ENCODE data around the gene DUS2.
"Not testable (repeated sequence)": the region's sequence is repeated elsewhere in the genome, so short reads cannot be mapped to it uniquely, and the experiment has no call there.

DUS2 gene

DNA sequence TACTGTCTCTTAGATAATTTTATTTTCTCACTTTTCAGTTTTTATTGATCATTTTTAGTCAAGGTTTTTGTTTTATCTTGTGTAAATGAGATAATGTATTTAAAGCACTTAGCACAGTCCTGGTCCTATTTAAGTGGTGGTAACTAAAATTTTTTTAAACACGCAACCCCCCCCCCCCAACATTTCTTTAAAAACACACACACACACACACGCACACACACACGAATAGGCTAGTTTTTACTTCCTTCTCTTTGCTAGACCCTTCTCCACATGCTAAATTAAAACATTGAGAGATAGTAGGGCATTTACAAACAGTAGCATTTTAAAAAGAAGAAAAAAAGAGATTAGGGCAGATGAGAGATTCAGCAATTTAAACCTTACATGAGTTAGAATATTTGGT is 67.0 kb downstream of the DUS2 start:
- no peak for DNase-seq (ENCODE audit: insufficient read length)
- FAIRE-seq = no peak
- no peak for TF ChIP-seq TAF1 (IDR thresholded peaks at IDR 0.05; ENCODE audit: borderline replicate concordance, low read depth, low read length)
- no peak for TF ChIP-seq POLR2AphosphoS5 (IDR thresholded peaks at IDR 0.05; ENCODE audit: low read depth, low read length)
- TF ChIP-seq POLR2A (IDR thresholded peaks at IDR 0.05; ENCODE audit: low read depth, low read length) = no peak

DNA sequence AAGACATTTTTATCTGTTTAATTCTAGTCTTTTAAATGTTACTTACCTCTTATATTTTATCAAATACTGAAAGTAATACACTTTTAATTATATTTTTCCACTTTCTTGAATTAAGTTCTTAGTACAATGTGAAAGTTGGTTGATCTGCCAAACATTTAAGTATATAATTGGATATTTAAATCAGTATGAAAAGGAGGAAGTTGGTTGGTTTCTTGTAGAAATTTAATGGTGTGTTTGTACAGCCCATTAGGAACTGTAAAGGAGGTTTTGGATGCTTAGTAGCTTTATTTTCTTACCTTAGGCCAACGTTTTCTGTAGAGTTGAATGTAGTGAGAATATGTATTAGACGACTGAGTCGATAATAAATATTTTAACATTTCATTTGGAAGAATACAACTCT is 67.4 kb downstream of the DUS2 start:
- FAIRE-seq (no peak), DNase-seq (ENCODE audit: insufficient read length) (no peak)
- TF ChIP-seq TAF1 (IDR thresholded peaks at IDR 0.05; ENCODE audit: borderline replicate concordance, low read depth, low read length) (no peak), POLR2AphosphoS5 (IDR thresholded peaks at IDR 0.05; ENCODE audit: low read depth, low read length) (no peak), POLR2A (IDR thresholded peaks at IDR 0.05; ENCODE audit: low read depth, low read length) (no peak)

DNA sequence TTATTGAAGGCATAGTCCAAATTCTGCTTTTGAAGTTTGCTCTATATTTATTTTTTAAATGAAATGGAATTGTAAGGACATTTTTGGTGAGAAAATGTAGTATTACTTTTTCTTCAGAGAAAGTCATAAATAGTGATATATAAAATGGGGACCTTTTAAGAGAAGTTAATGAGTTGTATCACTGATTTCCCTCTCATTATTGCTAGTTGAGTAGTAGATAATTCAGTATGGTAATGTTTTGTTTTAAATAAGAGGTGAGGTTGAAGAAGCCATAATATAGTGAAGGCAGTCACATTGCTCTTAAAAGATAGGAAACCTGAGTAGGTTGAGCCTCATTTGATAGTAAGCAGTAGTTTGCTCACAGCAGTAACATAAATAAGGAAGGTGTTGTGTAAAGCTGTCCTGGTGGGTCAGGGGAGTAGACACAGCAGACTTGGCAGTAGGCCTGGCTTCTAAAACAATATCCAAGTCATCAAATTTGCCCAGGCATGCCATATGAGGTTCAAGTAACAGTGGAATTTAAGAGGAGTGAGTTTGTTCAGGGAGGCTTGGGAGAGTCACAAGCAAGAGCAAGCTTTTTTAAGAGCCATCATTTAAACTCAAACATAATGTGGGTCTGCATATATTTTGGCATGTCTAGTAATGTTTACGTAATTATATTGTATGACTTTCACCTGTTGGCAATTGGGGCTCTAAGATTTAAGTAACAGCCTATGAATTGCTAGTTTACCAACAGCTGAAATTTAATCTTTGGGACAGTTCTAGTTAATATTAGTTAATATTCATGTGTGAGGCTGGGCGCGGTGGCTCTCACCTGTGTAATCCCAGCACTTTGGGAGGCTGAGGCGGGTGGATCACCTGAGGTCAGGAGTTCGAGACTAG is 68.5 kb downstream of the DUS2 start:
- TF ChIP-seq POLR2AphosphoS5 (IDR thresholded peaks at IDR 0.05; ENCODE audit: low read depth, low read length) = no peak
- TF ChIP-seq POLR2A (IDR thresholded peaks at IDR 0.05; ENCODE audit: low read depth, low read length) = no peak
- TF ChIP-seq TAF1 (IDR thresholded peaks at IDR 0.05; ENCODE audit: borderline replicate concordance, low read depth, low read length) = no peak
- DNase-seq (ENCODE audit: insufficient read length) (no peak), FAIRE-seq (no peak)

DNA sequence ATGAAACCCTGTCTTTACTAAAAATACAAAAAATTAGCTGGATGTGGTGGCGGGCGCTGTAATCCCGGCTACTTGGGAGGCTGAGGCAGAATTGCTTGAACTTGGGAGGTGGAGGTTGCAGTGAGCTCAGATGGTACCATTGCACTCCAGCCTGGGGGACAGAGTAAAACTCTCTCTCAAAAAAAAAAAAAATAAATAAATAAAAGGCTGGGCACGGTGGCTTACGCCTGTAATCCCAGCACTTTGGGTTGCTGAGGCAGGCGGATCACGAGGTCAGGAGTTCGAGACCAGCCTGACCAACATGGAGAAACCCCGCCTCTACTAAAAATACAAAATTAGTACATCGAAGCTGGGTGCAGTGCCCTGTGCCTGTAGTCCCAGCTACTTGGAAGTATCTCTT is 69.2 kb downstream of the DUS2 start:
- DNase-seq (ENCODE audit: insufficient read length); FAIRE-seq: not testable (repeated sequence)

DNA sequence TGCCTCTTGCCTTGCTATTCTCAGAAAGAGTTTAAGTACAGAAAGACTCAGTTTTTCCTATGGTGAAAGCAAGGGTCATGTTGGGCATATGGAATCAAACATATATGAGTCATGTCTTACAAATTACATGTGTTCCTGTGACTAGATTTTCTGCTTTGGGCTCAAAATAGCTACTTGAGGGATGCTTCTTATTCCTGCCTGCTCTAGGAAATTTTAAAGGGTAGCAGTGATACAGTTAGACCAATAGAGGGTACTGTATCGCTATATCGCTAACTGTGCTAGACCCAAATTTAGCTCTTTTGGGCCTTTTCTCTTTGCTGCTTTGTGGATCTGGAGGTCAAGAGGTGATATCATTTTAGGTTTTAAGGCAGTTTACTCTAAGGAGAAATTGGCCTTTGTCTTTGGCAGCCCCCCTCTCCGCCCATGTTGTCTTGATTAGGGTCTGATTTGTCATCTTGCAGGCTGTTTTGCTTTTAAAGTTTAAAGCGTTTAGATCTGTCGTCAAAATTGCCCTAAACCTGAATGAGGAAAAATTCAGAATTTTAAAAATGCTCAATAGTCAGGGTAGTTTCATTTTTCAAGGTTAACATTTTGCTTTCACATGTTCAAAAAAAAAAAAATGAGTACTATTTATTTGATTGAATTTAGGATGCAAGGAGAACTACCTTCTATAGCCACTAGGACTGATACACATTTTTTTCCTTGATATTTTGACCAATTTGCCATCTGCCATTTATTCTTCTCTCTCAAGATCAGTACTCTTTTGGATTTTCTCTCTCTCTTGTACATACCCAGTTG is 70.9 kb downstream of the DUS2 start:
- FAIRE-seq (peak; percentile 61), DNase-seq (ENCODE audit: insufficient read length) (no peak)
- TF ChIP-seq POLR2AphosphoS5 (IDR thresholded peaks at IDR 0.05; ENCODE audit: low read depth, low read length) (no peak), TAF1 (IDR thresholded peaks at IDR 0.05; ENCODE audit: borderline replicate concordance, low read depth, low read length) (no peak)

DNA sequence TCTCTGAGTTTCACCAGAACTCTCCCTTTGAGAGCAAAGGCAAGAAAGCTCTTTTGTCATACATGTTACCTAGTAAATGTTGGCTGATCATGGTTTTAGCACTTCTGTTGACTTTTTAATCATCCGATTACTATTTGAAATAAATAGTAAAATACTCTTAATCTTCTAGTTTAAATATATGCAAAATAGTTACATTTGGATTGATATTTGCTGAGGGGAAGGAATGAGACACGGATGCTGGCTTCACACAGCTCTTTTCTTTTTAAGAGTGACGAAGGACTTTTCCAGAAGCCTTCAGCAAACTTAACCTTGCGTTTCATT is 71.5 kb downstream of the DUS2 start:
- FAIRE-seq = no peak
- TF ChIP-seq POLR2AphosphoS5 (IDR thresholded peaks at IDR 0.05; ENCODE audit: low read depth, low read length) = no peak

DNA sequence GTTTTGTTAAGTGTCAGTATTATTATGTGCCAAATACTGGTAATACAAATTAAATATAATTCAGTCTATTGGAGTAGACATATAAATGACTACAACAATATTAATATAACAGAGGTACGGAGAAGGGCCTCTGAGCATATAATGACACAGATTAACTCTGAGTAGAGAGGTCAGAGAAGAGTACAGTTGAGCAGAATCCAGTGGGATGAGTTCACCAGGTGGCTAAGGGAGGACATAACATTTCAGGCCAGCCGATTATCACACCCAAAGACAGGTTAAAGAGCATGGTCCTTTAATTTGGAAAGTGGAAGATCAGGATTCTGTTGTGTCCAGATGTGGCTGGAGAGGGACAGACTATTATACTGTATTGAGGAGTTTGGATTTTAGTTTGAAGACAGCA is 73.4 kb downstream of the DUS2 start:
- TF ChIP-seq POLR2A (IDR thresholded peaks at IDR 0.05; ENCODE audit: low read depth, low read length) (no peak), POLR2AphosphoS5 (IDR thresholded peaks at IDR 0.05; ENCODE audit: low read depth, low read length) (no peak), TAF1 (IDR thresholded peaks at IDR 0.05; ENCODE audit: borderline replicate concordance, low read depth, low read length) (no peak)
- no peak for FAIRE-seq
- DNase-seq (ENCODE audit: insufficient read length) = no peak

More for the DNA sequence above, 71.5 kb downstream of the DUS2 start:
- DNase-seq (ENCODE audit: insufficient read length) = no peak

DNA sequence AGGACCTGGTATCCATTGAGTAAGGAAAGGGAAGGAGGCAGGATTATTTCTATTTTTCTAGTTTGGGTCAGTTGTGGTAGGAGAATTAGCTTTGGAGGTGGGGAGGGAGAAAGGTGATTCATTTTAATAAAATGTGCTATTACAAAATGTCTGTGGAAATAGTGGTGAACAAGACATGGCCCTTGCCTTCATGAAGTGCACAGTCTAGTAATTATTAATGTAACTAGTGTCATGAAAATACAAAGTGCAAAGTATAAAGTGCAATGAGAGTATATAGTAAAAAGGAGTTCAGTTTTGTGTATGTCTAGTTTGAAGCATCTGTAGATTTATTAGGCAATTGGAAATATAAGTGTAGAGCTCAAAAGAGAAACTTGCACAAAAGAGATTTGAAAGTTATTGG is 74.0 kb downstream of the DUS2 start:
- DNase-seq (ENCODE audit: insufficient read length) (no peak), FAIRE-seq (no peak)
- TF ChIP-seq TAF1 (IDR thresholded peaks at IDR 0.05; ENCODE audit: borderline replicate concordance, low read depth, low read length) (no peak), POLR2A (IDR thresholded peaks at IDR 0.05; ENCODE audit: low read depth, low read length) (no peak)

DNA sequence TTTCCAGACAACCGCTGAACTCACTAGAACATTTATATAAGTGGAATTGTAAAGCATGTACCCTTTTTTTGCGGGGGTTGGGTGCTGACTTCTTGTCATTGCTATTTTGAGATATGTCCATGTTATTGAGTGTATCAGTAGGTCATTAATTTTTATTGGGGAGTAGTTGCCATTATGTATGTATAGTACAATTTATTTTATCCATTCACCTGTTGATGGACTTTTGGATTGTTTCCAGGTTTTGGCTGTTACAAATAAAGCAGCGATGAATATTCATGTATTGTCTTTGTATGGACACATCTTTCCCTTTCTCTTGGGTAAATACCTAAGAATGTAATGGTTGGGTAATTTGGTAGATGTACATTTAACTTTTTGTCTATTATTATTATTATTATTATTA is 74.8 kb downstream of the DUS2 start:
- FAIRE-seq = no peak
- TF ChIP-seq TAF1 (IDR thresholded peaks at IDR 0.05; ENCODE audit: borderline replicate concordance, low read depth, low read length) = no peak
- no peak for TF ChIP-seq POLR2AphosphoS5 (IDR thresholded peaks at IDR 0.05; ENCODE audit: low read depth, low read length)
- TF ChIP-seq POLR2A (IDR thresholded peaks at IDR 0.05; ENCODE audit: low read depth, low read length) = no peak
- no peak for DNase-seq (ENCODE audit: insufficient read length)

DNA sequence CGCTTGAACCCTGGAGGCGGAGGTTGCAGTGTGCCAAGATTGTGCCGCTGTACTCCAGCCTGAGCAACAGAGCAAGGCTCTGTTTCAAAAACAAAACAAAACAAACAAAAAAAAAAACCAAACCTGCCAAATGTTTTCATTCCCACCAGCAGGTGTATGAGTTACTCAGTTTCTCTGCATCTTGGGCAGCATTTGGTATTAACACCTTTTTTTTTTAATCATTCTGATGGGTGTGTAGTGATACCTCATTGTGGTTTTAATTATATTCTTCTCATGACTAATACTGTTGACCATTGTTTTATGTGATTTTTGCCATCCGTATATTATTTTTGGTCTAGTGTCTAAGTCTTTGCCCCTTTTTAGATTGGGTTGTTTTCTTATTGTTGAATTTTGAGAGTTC is 77.4 kb downstream of the DUS2 start:
- no peak for FAIRE-seq
- no peak for DNase-seq (ENCODE audit: insufficient read length)
- TF ChIP-seq TAF1 (IDR thresholded peaks at IDR 0.05; ENCODE audit: borderline replicate concordance, low read depth, low read length) = no peak

DNA sequence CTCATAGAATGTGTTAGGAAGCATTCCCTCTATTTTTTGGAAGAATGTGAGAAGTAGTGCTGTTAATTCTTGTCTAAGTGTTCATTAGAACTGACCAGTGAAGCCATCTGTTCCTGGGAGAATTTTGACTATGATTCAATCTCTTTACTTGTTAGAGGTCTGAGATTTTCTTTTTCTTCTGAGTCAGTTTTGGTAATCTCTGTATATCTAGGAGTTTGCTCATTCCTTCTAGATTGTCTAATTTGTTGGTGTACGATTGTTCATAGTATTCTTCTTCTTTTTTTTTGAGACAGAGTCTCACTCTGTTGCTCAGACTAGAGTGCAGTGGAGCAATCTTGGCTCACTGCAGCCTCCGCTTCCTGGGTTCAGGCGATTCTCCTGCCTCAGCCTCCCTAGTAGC is 82.5 kb downstream of the DUS2 start:
- TF ChIP-seq TAF1 (IDR thresholded peaks at IDR 0.05; ENCODE audit: borderline replicate concordance, low read depth, low read length) (no peak), POLR2AphosphoS5 (IDR thresholded peaks at IDR 0.05; ENCODE audit: low read depth, low read length) (no peak), POLR2A (IDR thresholded peaks at IDR 0.05; ENCODE audit: low read depth, low read length) (no peak)
- FAIRE-seq = no peak
- no peak for DNase-seq (ENCODE audit: insufficient read length)

DNA sequence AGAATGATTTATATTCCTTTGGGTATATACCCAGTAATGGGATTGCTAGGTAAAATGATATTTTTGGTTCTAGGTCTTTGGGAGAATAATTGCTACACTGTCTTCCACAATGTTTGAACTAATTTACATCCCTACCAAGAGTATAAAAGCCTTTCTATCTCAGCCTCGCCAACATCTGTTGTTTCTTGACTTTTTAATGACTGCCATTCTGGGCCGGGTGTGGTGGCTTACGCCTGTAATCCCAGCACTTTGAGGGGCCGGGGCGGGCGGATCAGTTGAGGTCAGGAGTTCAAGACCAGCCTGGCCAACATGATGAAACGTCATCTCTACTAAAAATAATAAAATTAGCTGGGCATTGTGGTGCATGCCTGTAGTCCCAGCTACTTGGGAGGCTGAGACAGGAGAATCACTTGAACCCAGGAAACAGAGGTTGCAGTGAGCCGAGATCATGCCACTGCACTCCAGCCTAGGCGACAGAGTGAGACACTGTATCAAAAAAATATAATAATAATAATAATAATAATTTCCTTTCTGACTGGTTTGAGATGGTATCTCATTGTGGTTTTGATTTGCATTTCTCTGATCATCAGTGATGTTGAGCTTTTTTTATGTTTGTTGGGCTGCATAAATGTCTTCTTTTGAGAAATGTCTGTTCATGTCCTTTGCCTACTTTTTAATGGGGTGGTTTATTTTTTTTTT is 84.3 kb downstream of the DUS2 start:
- DNase-seq (ENCODE audit: insufficient read length); FAIRE-seq: not testable (repeated sequence)

DNA sequence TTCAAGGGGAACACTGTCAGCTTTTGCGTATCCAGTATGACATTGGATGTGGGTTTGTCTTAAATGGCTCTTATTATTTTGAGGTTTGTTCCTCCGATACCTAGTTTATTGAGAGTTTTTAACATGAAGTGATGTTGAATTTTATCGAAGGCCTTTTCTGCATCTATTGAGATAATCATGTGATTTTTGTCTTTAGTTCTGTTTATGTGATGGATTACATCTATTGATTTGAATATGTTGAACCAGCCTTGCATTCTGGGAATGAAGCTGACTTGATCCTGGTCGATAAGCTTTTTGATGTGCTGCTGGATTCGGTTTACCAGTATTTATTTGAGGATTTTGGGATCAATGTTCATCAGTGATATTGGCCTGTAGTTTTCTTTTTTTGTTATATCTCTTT is 86.1 kb downstream of the DUS2 start:
- not testable (repeated sequence) for DNase-seq (ENCODE audit: insufficient read length); FAIRE-seq

DNA sequence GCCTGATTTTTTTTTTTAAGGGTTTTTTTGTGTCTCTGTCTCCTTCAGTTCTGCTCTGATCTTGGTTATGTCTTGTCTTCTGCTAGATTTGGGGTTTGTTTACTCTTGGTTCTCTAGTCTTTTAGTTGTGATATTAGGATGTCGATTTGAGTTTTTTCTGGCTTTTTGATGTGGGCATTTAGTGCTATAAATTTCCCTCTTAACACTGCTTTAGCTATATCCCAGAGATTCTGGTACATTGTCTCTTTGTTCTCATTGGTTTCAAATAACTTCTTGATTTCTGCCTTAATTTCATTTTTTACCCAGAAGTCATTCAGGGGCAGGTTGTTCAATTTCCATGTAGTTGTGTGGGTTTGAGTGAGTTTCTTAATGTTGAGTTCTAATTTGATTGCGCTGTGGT is 87.5 kb downstream of the DUS2 start:
- FAIRE-seq; DNase-seq (ENCODE audit: insufficient read length): not testable (repeated sequence)

Measured in GM12892 (cell line).